ENCODE measurements around the gene CTDSP1.

The CTDSP1 gene

DNA sequence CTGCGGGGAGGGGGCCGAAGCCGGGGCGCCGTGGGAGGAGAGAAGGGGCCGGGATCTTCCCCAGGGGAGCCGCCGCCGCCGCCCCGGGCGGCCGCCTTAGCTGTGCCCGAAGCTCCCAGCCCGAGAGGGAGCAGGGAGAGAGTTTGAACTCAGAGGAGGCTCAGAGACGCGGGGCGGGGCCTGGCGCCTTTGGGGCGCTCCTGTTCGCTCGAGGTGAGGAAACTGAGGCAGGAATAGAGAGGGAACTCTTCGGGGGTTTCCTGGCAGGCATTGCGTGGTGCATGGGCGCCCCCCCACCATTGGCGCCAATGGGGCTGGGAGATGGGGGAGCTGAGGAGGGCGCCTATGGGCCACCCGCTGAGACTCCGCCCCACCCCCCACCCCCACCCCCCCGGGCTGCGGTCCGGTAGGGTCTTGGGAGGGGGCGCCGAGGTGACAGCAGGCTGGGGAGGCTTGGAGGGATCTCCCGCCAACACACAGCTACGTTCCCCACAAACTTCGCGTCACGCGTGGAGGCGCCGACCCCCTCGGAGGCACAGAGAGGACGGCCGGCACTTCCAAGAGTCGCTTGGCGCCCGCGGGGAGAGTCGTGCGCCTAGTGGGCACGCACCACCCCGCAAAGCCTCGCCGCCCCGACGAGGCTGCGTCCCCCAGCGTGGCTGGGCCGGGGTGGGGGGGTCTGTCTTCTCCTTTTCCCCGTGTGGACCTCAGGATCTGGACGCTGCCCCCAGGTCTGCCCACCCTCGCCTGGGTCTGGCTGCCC is 680 bp downstream of the CTDSP1 start:
- DNase-seq = peak; percentile 49

DNA sequence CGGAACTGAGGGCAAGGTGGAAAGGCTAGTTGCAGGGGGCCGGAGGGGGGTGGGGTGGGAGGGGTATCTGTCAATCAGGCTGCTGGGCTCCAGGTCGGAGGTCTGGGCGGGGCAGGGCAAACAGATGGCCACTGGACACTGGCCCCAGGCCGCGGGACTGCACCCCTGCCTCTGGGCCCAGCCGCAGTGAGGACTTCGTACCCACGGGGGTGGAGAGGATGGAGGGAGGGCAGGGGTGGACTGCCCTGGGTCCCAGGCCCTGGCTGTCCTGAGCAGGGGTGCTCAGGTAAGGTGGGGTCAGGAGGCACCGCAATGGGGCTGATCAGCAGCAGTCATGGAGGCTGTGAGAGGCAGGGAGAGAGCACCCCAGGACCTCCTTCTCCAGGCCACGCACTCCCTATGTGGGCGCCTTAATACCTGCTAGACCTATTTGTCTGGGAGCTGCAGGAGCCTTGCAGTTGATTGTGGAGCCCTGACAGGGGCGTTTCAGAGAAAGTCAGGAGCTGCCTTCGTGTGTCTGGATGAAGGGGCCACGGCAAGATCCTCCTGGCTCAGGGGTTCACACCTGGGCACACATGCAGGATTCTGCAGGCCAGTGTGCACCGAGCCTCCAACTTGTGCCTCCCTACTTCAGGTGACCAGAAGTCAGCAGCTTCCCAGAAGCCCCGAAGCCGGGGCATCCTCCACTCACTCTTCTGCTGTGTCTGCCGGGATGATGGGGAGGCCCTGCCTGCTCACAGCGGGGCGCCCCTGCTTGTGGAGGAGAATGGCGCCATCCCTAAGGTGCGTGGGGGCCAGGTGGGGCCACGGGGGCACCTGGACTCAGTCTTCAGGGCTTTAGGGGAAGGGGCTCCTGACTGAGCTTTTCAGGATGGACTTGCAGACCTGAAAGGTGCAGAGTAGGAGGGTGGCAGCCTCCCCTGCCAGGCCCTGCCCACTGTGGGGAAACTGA is 1.5 kb downstream of the CTDSP1 start:
- no peak for DNase-seq

DNA sequence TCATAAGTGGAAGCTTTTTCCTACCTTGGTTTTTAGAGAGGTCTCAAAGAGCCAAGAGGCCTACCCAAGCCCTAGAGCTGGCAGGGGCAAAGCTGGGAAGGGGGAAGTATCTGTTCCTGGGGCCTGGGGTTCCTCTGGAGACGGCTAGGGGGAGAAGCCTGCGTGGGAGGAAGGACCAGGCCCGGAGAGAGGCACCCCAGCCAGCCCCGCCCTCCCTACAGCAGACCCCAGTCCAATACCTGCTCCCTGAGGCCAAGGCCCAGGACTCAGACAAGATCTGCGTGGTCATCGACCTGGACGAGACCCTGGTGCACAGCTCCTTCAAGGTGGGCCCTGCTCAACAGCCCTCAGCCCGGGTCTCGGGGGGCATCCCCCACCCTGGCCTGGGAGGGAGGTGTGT is 2.2 kb downstream of the CTDSP1 start:
- DNase-seq = no peak

DNA sequence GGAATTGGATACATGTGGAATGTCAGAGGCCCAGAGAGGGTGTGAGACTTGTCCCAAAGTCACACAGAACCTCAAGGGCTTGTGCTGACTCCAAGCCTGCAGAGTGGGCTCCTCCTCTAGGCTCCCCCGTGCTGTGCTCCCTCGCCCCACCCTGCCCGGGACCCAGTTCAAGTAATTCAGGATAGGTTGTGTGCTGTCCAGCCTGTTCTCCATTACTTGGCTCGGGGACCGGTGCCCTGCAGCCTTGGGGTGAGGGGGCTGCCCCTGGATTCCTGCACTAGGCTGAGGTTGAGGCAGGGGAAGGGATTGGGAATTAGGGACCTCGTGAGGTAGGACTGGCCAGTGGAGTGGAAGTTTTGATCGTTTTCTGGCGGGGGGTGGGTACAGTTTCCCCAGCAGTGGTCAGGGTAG is 2.8 kb downstream of the CTDSP1 start:
- no peak for DNase-seq

DNA sequence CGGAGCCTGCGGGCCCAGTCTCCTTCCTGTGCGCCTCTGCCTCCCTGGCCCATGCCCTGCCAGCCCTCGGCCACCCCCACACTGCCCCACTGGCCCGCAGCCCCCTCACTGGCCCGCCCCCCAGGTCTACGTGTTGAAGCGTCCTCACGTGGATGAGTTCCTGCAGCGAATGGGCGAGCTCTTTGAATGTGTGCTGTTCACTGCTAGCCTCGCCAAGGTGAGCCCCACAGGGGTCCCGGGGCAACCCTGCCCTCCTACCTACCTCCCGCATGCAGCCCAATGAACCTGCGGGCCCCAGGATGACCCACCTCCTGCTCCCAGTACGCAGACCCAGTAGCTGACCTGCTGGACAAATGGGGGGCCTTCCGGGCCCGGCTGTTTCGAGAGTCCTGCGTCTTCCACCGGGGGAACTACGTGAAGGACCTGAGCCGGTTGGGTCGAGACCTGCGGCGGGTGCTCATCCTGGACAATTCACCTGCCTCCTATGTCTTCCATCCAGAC is 3.3 kb downstream of the CTDSP1 start:
- DNase-seq = no peak

DNA sequence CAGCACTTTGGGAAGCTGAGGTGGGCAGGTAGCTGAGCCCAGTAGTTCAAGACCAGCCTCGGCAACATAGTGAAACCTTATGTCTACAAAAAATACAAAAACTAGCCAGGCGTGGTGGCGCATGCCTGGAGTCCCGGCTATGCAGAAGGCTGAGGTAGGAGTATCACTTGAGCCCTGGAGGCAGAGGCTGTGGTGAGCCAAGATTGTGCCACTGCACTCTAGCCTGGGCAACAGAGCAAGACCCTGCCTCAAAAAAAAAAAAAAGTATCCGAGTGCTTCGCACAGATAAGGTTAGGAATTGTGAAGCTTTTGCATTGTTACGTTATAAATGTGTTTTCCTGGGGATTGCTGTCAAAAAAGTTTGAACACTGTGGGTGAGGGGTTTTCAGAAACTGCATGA is 4.1 kb downstream of the CTDSP1 start:
- DNase-seq = no peak

DNA sequence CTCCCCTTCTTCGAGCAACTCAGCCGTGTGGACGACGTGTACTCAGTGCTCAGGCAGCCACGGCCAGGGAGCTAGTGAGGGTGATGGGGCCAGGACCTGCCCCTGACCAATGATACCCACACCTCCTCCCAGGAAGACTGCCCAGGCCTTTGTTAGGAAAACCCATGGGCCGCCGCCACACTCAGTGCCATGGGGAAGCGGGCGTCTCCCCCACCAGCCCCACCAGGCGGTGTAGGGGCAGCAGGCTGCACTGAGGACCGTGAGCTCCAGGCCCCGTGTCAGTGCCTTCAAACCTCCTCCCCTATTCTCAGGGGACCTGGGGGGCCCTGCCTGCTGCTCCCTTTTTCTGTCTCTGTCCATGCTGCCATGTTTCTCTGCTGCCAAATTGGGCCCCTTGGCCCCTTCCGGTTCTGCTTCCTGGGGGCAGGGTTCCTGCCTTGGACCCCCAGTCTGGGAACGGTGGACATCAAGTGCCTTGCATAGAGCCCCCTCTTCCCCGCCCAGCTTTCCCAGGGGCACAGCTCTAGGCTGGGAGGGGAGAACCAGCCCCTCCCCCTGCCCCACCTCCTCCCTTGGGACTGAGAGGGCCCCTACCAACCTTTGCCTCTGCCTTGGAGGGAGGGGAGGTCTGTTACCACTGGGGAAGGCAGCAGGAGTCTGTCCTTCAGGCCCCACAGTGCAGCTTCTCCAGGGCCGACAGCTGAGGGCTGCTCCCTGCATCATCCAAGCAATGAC is 4.8 kb downstream of the CTDSP1 start:
- DNase-seq = no peak

DNA sequence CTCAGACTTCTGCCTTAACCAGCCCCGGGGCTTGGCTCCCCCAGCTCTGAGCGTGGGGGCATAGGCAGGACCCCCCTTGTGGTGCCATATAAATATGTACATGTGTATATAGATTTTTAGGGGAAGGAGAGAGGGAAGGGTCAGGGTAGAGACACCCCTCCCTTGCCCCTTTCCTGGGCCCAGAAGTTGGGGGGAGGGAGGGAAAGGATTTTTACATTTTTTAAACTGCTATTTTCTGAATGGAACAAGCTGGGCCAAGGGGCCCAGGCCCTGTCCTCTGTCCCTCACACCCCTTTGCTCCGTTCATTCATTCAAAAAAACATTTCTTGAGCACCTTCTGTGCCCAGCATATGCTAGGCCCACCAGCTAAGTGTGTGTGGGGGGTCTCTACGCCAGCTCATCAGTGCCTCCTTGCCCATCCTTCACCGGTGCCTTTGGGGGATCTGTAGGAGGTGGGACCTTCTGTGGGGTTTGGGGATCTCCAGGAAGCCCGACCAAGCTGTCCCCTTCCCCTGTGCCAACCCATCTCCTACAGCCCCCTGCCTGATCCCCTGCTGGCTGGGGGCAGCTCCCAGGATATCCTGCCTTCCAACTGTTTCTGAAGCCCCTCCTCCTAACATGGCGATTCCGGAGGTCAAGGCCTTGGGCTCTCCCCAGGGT is 5.5 kb downstream of the CTDSP1 start:
- no peak for DNase-seq

DNA sequence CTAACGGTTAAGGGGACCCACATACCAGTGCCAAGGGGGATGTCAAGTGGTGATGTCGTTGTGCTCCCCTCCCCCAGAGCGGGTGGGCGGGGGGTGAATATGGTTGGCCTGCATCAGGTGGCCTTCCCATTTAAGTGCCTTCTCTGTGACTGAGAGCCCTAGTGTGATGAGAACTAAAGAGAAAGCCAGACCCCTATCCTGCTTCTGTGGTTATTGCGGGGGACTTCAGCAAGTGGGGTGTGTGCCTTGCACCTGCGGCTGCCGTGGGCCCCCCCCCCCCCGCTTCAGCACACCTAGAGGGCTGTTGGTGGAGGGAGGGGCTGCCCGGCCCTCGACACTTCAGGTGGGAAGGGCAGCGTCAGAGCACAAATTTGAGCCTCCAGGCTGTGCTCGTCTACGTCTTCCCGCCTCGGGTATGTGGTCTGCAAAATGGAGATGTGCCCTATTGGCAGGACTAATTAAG is 6.1 kb downstream of the CTDSP1 start:
- no peak for DNase-seq

DNA sequence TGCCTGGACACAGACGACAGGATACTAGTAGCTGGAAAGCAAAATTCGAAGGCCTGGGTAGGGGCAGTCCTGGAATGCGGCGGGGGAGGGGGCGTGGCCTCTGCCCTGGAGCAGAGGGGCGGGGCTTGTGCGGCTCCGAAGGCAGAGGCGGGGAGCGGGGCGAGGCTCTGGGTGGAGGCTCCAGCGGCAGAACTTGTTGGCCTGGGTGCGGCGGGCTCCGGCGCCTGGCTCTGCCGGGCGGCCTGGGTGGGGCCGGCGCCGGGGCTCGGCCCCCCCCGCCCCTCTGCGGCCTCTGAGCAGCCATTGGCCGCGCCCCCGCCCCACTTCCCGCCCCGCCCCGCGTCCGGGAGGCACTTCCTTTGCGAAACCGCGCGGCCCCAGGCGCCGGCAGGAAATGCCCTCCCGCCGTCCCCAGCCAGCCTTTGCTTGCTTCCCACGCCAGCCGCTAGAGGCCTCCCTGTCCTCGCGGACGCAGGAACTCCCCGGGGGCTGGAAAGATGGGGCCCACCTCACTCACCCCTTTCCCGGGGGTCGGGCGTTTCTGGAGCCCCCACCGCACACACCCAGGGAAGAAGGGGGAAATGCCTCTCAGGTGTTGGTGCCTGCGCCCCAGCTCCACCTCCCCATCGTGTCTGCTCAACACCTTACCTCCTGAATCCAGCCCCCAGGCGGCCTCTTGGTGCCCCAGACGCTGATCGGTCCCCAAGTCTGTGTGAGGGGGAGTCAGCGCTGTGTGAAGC is 6.7 kb downstream of the CTDSP1 start:
- DNase-seq = peak; percentile 97

DNA sequence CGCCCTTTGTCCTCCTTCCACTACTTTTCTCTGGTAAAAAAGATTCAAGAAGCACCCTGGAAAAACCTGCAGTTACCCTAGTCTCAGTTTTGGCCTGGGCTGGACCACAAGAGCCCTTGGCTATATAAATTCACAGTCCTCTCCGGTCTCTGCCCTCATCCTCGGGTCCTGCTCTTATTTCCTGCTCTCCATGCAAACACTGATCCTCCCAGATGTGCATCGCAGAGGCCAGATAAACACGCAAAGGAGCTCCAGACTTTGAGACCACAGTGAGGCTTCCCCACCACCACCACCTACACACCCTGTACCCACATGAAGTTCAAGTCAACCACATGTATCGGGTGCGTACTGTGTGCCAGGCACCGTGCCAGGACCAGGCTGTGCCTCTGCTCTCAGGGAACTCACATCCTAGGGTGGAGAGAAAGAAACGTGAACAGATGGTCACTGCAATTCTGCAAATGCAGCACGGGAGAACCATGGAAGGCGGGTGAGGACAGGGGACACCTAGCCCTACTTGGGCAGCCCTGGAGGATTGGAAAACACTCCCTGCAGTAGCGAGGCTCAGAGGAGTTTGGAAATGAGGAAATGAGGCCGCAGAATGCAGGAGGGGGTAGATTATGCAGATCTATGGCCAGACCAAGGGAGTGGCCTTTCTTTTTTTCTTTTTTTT is 7.4 kb downstream of the CTDSP1 start:
- DNase-seq = peak; percentile 83

DNA sequence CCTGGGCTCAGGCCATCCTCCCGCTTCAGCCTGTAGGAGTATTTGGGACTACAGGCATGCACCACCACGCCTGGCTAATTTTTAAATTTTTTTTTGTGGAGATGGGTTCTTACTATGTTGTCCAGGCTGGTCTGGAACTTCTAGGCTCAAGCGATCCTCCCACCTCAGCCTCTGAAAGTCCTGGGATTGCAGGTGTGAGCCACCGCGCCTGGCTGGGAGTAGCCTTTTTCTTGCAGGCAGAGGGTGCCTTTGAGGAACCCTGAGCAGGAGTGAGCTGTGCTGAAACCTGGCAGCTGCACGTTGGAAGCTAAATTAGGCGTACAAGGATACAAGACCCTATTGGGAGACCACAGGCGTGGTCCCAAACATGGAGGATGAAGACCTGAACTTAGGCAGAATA is 8.0 kb downstream of the CTDSP1 start:
- DNase-seq = no peak

DNA sequence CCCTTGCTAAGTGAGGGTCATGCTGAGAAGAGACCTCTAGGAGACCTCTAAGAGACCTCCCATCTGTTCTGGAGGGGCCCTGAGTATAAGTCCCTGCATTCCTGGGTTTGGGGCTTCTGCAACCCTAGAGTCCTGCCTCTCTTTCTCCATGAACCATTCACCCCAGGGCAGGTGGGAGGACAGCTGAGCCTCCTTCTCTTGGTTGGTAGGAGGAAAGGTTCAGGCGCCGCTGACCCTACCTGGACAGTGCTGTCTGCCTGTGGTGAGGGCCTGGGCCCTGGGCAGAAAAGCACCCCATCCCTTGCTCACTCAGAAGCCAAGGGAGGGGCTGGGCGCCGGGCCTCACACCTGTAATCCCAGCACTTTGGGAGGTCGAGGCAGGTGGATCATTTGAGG is 18.7 kb downstream of the CTDSP1 start:
- DNase-seq = no peak

DNA sequence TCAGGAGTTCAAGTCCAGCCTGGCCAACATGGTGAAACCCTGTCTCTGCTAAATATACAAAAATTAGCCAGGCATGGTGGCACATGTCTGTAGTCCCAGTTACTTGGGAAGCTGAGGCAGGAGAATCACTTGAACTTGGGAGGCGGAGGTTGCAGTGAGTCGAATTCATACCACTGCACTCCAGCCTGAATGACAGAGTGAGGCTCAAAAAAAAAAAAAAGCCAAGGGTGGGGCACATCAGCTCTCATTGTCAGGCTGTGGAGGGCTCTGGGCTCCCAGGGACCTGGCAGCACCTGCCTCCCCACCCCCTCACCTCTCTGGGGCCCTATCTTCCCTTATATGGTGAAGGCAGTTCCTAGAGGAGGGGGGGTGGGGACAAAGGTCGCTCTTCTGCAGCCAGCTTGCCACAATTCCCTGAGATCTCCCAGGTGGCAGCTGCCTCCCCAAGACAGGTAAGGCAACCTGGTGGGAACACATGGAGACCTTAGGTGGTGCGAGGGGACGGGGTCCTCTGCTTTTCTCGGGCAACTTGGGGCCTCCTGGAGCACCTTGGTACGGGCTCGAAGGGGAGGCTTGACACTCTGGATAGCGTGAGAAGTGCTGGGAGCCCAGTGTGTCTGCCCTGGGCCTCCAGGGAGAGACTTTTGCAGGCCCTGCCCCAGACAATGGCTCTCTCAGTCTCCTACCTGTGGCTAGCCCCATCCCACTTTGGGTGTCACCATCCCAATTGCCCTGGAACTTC is 19.2 kb downstream of the CTDSP1 start, which contains the start of gene VIL1:
TSS of gene VIL1 (plus strand) at position 407 of the 742 bp plus-strand sequence. CDS start 4,656 bp downstream, outside the sequence.
- no peak for DNase-seq

DNA sequence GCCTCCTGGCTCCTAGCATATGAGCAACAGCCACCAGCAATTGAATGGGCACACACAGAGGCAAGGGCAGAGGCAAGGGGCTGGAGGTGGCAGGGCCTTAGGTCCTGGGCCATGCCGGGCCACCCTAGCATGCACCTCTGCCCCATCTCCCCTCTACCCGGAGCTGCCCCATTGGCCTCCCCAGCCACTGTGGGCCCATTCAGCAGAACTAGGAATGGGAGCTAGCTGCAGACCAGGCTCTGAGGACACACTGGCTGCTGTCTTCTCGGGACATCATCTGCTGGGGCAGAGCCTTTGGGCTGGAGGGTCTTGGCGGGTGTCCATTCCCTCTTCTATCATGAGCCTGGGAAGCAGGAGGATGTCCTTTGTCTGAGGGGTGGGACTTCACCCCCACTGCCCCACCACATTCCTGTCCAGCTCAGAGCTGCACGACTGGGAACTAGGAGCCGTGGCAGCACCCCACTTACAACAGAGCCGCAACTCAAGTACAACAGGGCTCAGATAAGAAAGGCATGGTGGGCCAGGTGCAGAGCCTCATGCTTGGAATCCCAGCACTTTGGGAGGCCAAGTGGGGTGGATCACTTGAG is 20.1 kb downstream of the CTDSP1 start:
- DNase-seq = no peak

DNA sequence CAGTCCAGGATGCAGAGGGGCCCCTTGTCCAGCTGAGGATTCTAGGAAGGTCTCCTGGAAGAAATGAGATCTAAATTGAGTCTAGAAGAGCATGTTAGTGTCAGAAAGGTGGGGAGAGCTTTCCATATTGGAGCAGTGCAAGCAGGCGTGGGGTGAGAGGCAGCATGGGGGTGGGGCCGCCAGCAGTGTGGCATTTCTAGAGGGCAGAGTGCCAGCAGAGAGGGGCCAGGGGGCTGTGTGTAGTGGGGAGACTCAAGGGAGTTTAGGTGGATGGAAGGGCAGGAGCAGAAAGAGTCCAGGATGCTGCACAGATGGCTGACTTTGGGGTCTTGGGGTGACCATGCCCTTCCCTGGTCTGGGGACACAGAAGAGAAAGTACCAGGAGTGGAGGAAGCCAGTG is 21.4 kb downstream of the CTDSP1 start:
- no peak for DNase-seq

DNA sequence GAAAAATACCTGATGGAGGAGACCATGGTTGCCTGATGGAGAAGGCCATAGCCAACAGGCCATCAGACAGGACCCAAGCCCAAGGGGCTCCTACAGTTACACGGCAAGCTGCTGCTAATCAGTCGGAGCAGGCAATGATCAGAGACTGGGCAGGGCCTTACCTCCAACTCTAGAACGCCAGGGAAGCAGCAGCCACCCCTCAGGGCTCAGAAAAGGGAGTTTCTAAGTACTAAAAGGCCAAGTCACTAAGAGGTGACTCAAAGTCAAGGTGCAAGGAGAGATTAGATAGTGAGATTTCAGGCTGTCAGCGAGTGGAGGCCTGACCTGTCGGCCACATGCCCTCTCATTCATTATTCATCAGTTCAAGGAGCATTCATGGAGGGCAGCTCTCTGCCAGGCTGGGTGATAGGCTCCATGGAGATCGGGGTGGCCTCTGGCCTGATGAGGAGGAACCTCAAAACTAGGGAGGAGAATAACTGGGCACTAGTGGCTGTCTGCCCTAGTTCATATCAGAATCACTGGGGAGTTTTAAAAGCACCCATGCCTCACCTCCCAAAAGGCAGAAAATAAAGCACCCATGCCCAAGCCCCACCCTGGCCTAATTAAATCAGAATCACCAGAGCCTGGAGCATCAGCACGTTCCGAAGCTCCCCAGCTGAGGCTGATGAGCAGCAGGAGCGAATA is 22.9 kb downstream of the CTDSP1 start:
- no peak for DNase-seq

DNA sequence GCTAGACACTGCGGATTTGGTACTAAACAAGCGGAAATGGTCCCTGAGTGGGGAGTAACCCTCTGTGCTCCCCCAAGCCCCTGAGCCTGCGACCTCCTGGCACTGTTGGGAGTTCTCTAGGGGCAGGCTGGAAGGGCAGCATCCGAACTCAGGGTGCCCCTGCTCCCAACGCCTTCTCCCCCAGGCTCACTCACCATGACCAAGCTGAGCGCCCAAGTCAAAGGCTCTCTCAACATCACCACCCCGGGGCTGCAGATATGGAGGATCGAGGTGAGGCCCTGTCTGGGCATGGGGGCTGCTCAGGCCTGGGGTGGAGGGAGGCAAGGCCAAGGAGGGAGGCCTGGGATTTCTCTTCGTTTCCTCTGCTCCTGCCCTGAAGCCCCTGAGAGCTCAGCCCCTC is 23.9 kb downstream of the CTDSP1 start:
- DNase-seq = no peak

DNA sequence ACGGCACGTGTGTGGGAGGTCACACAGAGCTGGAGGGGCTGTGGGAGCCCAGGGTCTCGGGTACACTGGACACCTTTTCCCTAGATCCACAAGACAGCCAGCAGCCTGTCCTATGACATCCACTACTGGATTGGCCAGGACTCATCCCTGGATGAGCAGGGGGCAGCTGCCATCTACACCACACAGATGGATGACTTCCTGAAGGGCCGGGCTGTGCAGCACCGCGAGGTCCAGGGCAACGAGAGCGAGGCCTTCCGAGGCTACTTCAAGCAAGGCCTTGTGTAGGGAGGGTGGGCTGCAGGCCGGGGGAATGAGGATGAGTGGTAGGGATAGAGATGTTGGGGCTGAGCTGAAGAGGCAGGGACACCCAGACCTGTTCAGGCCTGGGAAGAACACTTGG is 25.9 kb downstream of the CTDSP1 start:
- no peak for DNase-seq

Data from CD4-positive, alpha-beta T cell treated with Interleukin-6 for 4 hours (primary cell).